Loucy (cell line): ENCODE data around the gene GGA1.

Experiments
- H2AFZ ChIP-seq: fragments of 200-600 bp; sonication (generic); 2 replicates; pipeline ENCODE4 v1.6.0; 2016; ENCODE audit warnings: antibody characterized with exemption, mild to moderate bottlenecking, low read length, moderate library complexity
- H3F3A ChIP-seq: fragments of 200-600 bp; 2 replicates; pipeline ENCODE4 v1.6.0; 2016; ENCODE audit warnings: antibody characterized with exemption, low read depth, mild to moderate bottlenecking
- H3K27me3 ChIP-seq: fragments of 200-600 bp; sonication (generic); 2 replicates; pipeline ENCODE4 v1.6.1; 2014; ENCODE audit warnings: low read length, mild to moderate bottlenecking; ENCODE audit not compliant: insufficient read depth, poor library complexity, severe bottlenecking
- H3K36me3 ChIP-seq: fragments of 200-600 bp; sonication (generic); 2 replicates; pipeline ENCODE4 v1.6.1; 2016; ENCODE audit warnings: low read length; ENCODE audit not compliant: insufficient read depth
- H3K4me1 ChIP-seq: fragments of 200-600 bp; sonication (generic); 2 replicates; pipeline ENCODE4 v1.5.1; 2014; ENCODE audit warnings: low read length, mild to moderate bottlenecking; ENCODE audit not compliant: insufficient read depth, poor library complexity, severe bottlenecking
- H3K4me2 ChIP-seq: fragments of 200-600 bp; sonication (generic); 2 replicates; pipeline ENCODE4 v1.6.0; 2014; ENCODE audit warnings: antibody characterized with exemption, low read length, low read depth, mild to moderate bottlenecking; ENCODE audit not compliant: poor library complexity, severe bottlenecking
- H3K4me3 ChIP-seq: fragments of 200-600 bp; sonication (generic); 2 replicates; pipeline ENCODE4 v1.5.1; 2014; ENCODE audit warnings: low read length, mild to moderate bottlenecking, mixed read lengths; ENCODE audit not compliant: poor library complexity, severe bottlenecking
- H3K79me2 ChIP-seq: fragments of 200-600 bp; sonication (generic); 2 replicates; pipeline ENCODE4 v1.6.1; 2014; ENCODE audit warnings: low read length; ENCODE audit not compliant: insufficient read depth
- H3K9ac ChIP-seq: fragments of 200-600 bp; sonication (generic); 2 replicates; pipeline ENCODE4 v1.6.0; 2014; ENCODE audit warnings: mild to moderate bottlenecking, low read depth, low read length, moderate library complexity; ENCODE audit not compliant: poor library complexity, severe bottlenecking
- H3K9me2 ChIP-seq: fragments of 200-600 bp; sonication (generic); replicated peaks from 2 replicates; pipeline ENCODE4 v1.6.1; 2016; ENCODE audit warnings: low read depth, low read length, mixed read lengths
- H3K9me3 ChIP-seq: fragments of 200-600 bp; sonication (generic); 2 replicates; pipeline ENCODE4 v1.6.1; 2014; ENCODE audit warnings: mild to moderate bottlenecking, antibody characterized with exemption, low read length, low read depth; ENCODE audit not compliant: insufficient read depth
- H4K20me1 ChIP-seq: fragments of 200-600 bp; sonication (generic); 2 replicates; pipeline ENCODE4 v1.6.0; 2014; ENCODE audit warnings: antibody characterized with exemption, low read length, mild to moderate bottlenecking; ENCODE audit not compliant: insufficient read depth, poor library complexity, severe bottlenecking
- EZH2phosphoT487 ChIP-seq: fragments of 200-600 bp; IDR thresholded peaks from 2 replicates; pipeline ENCODE4 v1.6.1; 2018; ENCODE audit warnings: antibody characterized with exemption, mild to moderate bottlenecking, moderate library complexity, borderline replicate concordance
- TF ChIP-seq, protein P1 (sequence below): fragments of 200-600 bp; sonication (generic); conservative IDR thresholded peaks from 2 replicates; pipeline ENCODE4 v1.5.1; 2014; ENCODE audit warnings: mild to moderate bottlenecking, antibody characterized with exemption, low read length

GGA1 gene

GRCh38 chr22:37647928-37648327, 39.3 kb downstream of the GGA1 start:
- H3K9ac ChIP-seq = no peak overlapping the region
- TF ChIP-seq EZH2phosphoT487 = no peak
- TF ChIP-seq, protein P1, sequence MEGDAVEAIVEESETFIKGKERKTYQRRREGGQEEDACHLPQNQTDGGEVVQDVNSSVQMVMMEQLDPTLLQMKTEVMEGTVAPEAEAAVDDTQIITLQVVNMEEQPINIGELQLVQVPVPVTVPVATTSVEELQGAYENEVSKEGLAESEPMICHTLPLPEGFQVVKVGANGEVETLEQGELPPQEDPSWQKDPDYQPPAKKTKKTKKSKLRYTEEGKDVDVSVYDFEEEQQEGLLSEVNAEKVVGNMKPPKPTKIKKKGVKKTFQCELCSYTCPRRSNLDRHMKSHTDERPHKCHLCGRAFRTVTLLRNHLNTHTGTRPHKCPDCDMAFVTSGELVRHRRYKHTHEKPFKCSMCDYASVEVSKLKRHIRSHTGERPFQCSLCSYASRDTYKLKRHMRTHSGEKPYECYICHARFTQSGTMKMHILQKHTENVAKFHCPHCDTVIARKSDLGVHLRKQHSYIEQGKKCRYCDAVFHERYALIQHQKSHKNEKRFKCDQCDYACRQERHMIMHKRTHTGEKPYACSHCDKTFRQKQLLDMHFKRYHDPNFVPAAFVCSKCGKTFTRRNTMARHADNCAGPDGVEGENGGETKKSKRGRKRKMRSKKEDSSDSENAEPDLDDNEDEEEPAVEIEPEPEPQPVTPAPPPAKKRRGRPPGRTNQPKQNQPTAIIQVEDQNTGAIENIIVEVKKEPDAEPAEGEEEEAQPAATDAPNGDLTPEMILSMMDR = no peak
- no peak overlapping the region for H3K4me2 ChIP-seq
- peaks cover 4% of the 10 kb centered on the region for H3K4me1 ChIP-seq
- H3K4me3 ChIP-seq = no peak overlapping the region
- no peak overlapping the region for H2AFZ ChIP-seq
- peaks cover 12% of the 10 kb centered on the region; the same call in 1 of the 2 replicates for H3K79me2 ChIP-seq
- no peaks in the 10 kb centered on the region for H3F3A ChIP-seq
- H4K20me1 ChIP-seq = peaks cover 6% of the 10 kb centered on the region
- H3K36me3 ChIP-seq = peaks cover 47% of the 10 kb centered on the region; the same call in 1 of the 2 replicates
- H3K9me3 ChIP-seq = no peaks in the 10 kb centered on the region
- H3K27me3 ChIP-seq = no peaks in the 10 kb centered on the region
- H3K9me2 ChIP-seq = no peaks in the 10 kb centered on the region

GRCh38 chr22:37650463-37651136, 42.0 kb downstream of the GGA1 start:
- H3F3A ChIP-seq = no peaks in the 10 kb centered on the region
- H3K4me1 ChIP-seq = no peaks in the 10 kb centered on the region
- no peaks in the 10 kb centered on the region for H3K9me3 ChIP-seq
- H3K4me2 ChIP-seq = no peak overlapping the region
- H3K36me3 ChIP-seq = peaks cover 37% of the 10 kb centered on the region; the same call in 1 of the 2 replicates
- no peak overlapping the region for H2AFZ ChIP-seq
- H3K4me3 ChIP-seq = no peak overlapping the region
- H3K9me2 ChIP-seq = no peaks in the 10 kb centered on the region
- no peak overlapping the region for H3K9ac ChIP-seq
- H3K79me2 ChIP-seq = no peaks in the 10 kb centered on the region; the same call in 1 of the 2 replicates
- TF ChIP-seq, protein P1 = no peak
- TF ChIP-seq EZH2phosphoT487 = no peak
- no peaks in the 10 kb centered on the region for H4K20me1 ChIP-seq
- H3K27me3 ChIP-seq = no peaks in the 10 kb centered on the region

DNA sequence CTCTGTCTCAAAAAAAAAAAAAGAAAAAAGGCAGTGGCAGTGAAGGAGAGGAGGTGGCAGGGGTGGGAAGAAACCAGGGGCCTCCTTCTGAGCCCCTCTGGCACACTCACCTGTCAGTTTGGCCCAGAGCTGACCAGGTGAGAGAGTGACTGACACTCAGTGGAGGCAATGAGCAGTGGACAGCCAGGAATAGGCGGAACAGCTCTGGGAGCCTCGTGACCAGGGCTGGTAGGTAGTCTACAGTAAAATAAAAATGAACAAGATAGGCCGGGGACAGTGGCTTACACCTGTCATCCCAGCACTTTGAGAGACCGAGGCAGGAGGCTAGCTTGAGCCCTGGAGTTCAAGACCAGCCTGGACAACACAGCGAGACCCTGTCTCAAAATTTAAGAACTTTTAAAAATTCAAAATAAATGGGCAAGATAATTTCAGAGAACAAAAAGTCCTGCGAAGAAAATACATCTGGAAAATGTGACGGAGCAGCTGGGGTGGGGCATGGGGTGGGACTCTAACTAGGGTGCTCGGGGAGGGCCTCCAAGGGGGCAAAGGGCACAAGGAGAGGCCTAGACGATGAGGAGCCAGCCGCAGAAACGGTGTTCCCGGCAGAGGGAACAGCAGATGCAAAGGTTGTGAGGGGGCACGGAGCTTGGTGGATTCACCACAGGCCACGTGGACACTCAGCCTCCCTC, 46.1 kb downstream of the GGA1 start:
- no peak overlapping the region for H3K4me2 ChIP-seq
- H3K79me2 ChIP-seq = peaks cover 11% of the 10 kb centered on the region
- H3K36me3 ChIP-seq = peaks cover 28% of the 10 kb centered on the region; the same call in 1 of the 2 replicates
- no peak overlapping the region for H3K4me3 ChIP-seq
- no peaks in the 10 kb centered on the region for H3K9me2 ChIP-seq
- H3F3A ChIP-seq = no peaks in the 10 kb centered on the region
- peaks cover 6% of the 10 kb centered on the region for H4K20me1 ChIP-seq
- H3K9me3 ChIP-seq = no peaks in the 10 kb centered on the region
- TF ChIP-seq, protein P1 = no peak
- TF ChIP-seq EZH2phosphoT487 = no peak
- no peak overlapping the region for H3K9ac ChIP-seq
- H3K27me3 ChIP-seq = no peaks in the 10 kb centered on the region
- H2AFZ ChIP-seq = no peak overlapping the region
- H3K4me1 ChIP-seq = peaks cover 11% of the 10 kb centered on the region
